Gastroesophageal sphincter (tissue), 4 donors: ENCODE measurements around the gene FYN. TPM values are rescaled to one million over a fixed set of nuclear protein-coding genes. Genes with fewer than 3 reads are reported as not detected.

Source experiments
- ATAC-seq: fragments of 150-250 bp; one replicate; pipeline ENCODE4 v1.9.1; 2016; ENCODE audit warnings: mild to moderate bottlenecking, moderate library complexity
- H3K27ac ChIP-seq, 4 donors: fragments of 200-600 bp; sonication (generic) in 3 of 4; 1 replicate in 3 of 4; 2 replicates in 1 of 4; pipeline ENCODE4 v1.5.1; 2016 to 2019
- H3K27me3 ChIP-seq: fragments of 200-600 bp; sonication (generic); one replicate; pipeline ENCODE4 v1.5.1; 2019
- H3K36me3 ChIP-seq, 2 donors: fragments of 200-600 bp; sonication (generic); one replicate each; pipeline ENCODE4 v1.5.1; 2019; ENCODE audit warnings: control low read depth in 1 of 2
- H3K4me1 ChIP-seq, 3 donors: fragments of 200-600 bp; sonication (generic); 1 replicate in 2 of 3; 2 replicates in 1 of 3; pipeline ENCODE4 v1.5.1; 2016 to 2019; ENCODE audit warnings: control low read depth in 2 of 3
- H3K4me3 ChIP-seq, 2 donors: fragments of 200-600 bp; sonication (generic); one replicate each; pipeline ENCODE4 v1.5.1; 2019; ENCODE audit warnings: mild to moderate bottlenecking in 1 of 2, moderate library complexity in 1 of 2
- H3K9me3 ChIP-seq, 3 donors: fragments of 200-600 bp; sonication (generic); one replicate each; pipeline ENCODE4 v1.5.1; 2017 to 2019; ENCODE audit warnings: control low read depth in 2 of 3
- CTCF ChIP-seq, 4 experiments: fragments of 200-600 bp in 2 of 4; fragments of 450-650 bp in 2 of 4; sonication (generic) in 1 of 4; IDR thresholded peaks; one replicate each; pipeline ENCODE4 v1.5.1; 2017 to 2019; ENCODE audit warnings: antibody characterized with exemption in 4 of 4, mild to moderate bottlenecking in 2 of 4, moderate library complexity in 2 of 4
- EP300 ChIP-seq: sonication (generic); formaldehyde crosslinking; IDR thresholded peaks from one replicate; pipeline ENCODE4 v1.6.1; 2017; ENCODE audit warnings: antibody characterized with exemption, mild to moderate bottlenecking
- POLR2A ChIP-seq, 2 donors: fragments of 450-650 bp; IDR thresholded peaks; one replicate each; pipeline ENCODE4 v1.6.1; 2017; ENCODE audit warnings: antibody characterized with exemption in 2 of 2, mild to moderate bottlenecking in 2 of 2, moderate library complexity in 1 of 2
- POLR2AphosphoS5 ChIP-seq: sonication (generic); formaldehyde crosslinking; IDR thresholded peaks from one replicate; pipeline ENCODE4 v1.6.1; 2017; ENCODE audit warnings: antibody characterized with exemption
- WGBS, 2 donors: methylation state at CpG; one replicate each; pipeline ENCODE4 v1.1.5; 2018; ENCODE audit warnings: low coverage in 1 of 2; 5-methylcytosine and 5-hydroxymethylcytosine counted together
- total RNA-seq, 4 donors: library from RNA; depleted of rRNA; stranded (reverse); fragments of >200 nt; gene quantifications; one replicate each; pipeline ENCODE4 v1.1.0, GENCODE V29; 2016

The FYN gene
- total RNA-seq, 4 donors from 2014 or later: 58.6 to 101 (median 69.9) TPM

- no peaks in the 10 kb centered on the region for H3K9me3 ChIP-seq
- TF ChIP-seq EP300 (no peak), CTCF (IDR thresholded peaks at IDR 0.05) (no peak), POLR2AphosphoS5 (no peak), POLR2A (IDR thresholded peaks at IDR 0.05) (no peak)
- H3K36me3 ChIP-seq: no peaks in the 10 kb centered on the region
- no peaks in the 10 kb centered on the region for H3K27me3 ChIP-seq
- H3K4me1 ChIP-seq: peaks cover 0 to 34% (median 4%) of the 10 kb centered on the region in 3 donors
- no peak for ATAC-seq
- H3K4me3 ChIP-seq: no peak overlapping the region
- no peak overlapping the region for H3K27ac ChIP-seq
- 80 to 86% methylated on average over 2 to 5 of the region's 6 CpGs for WGBS, 2 donors
Observed at GRCh38 chr6:111862741-111863140, 10.5 kb downstream of the FYN start.

GRCh38 chr6:111862314-111862713, 10.9 kb downstream of the FYN start:
- no peak for TF ChIP-seq CTCF (IDR thresholded peaks at IDR 0.05)
- TF ChIP-seq POLR2A (IDR thresholded peaks at IDR 0.05): no peak
- TF ChIP-seq EP300: no peak
- no peak for TF ChIP-seq POLR2AphosphoS5
- WGBS, 2 donors: 89 to 94% methylated on average over 5 of the region's 5 CpGs
- Histone ChIP-seq H3K27ac (no peak overlapping the region), H3K9me3 (no peaks in the 10 kb centered on the region), H3K36me3 (no peaks in the 10 kb centered on the region), H3K27me3 (no peaks in the 10 kb centered on the region), H3K4me3 (no peak overlapping the region), H3K4me1 (peaks cover 0 to 37% (median 7%) of the 10 kb centered on the region in 3 donors)
- no peak for ATAC-seq

- H3K4me1 ChIP-seq: peaks cover 0 to 41% (median 7%) of the 10 kb centered on the region in 3 donors
- H3K9me3 ChIP-seq: no peaks in the 10 kb centered on the region
- H3K27ac ChIP-seq: no peak overlapping the region
- no peaks in the 10 kb centered on the region for H3K27me3 ChIP-seq
- no peaks in the 10 kb centered on the region for H3K36me3 ChIP-seq
- H3K4me3 ChIP-seq: no peak overlapping the region
- TF ChIP-seq EP300 (no peak), POLR2AphosphoS5 (no peak), POLR2A (IDR thresholded peaks at IDR 0.05) (no peak), CTCF (IDR thresholded peaks at IDR 0.05) (no peak)
- 85 to 88% methylated on average over 5 to 7 of the region's 7 CpGs for WGBS, 2 donors
- ATAC-seq: no peak
Observed at GRCh38 chr6:111861431-111861885, 11.8 kb downstream of the FYN start.

- no peak overlapping the region for H3K4me3 ChIP-seq
- TF ChIP-seq EP300: no peak
- TF ChIP-seq POLR2A (IDR thresholded peaks at IDR 0.05): no peak
- H3K9me3 ChIP-seq: no peaks in the 10 kb centered on the region
- 74 to 75% methylated on average over 1 to 3 of the region's 3 CpGs for WGBS, 2 donors
- H3K4me1 ChIP-seq: peaks cover 0 to 32% (median 7%) of the 10 kb centered on the region in 3 donors
- no peaks in the 10 kb centered on the region for H3K27me3 ChIP-seq
- ATAC-seq: no peak
- H3K36me3 ChIP-seq: no peaks in the 10 kb centered on the region
- peak overlapping the region in 3 of 4 donors; percentile 27 to 58 (median 47) for H3K27ac ChIP-seq
Observed at GRCh38 chr6:111858347-111858746, 14.9 kb downstream of the FYN start.

GRCh38 chr6:111857674-111858337, 15.4 kb downstream of the FYN start:
- no peak for ATAC-seq
- no peaks in the 10 kb centered on the region for H3K36me3 ChIP-seq
- H3K4me1 ChIP-seq: peaks cover 0 to 34% (median 7%) of the 10 kb centered on the region in 3 donors
- no peak for TF ChIP-seq POLR2A (IDR thresholded peaks at IDR 0.05)
- TF ChIP-seq EP300: no peak
- no peak for TF ChIP-seq POLR2AphosphoS5
- TF ChIP-seq CTCF (IDR thresholded peaks at IDR 0.05): no peak
- WGBS, 2 donors: 69 to 71% methylated on average over 4 to 6 of the region's 8 CpGs
- peak overlapping the region in 3 of 4 donors; percentile 27 to 58 (median 47) for H3K27ac ChIP-seq
- H3K27me3 ChIP-seq: no peaks in the 10 kb centered on the region
- H3K4me3 ChIP-seq: no peak overlapping the region
- H3K9me3 ChIP-seq: no peaks in the 10 kb centered on the region
